H7 (cell line): ENCODE data around the gene WNK4. TPM values are rescaled to one million over a fixed set of nuclear protein-coding genes. Genes with fewer than 3 reads are reported as not detected.

Source experiments
- DNase-seq: peaks from one replicate; pipeline ENCODE4 v3.0.0; 2012
- H3K27me3 ChIP-seq: 2 replicates; pipeline ENCODE4 v1.6.0; 2011; ENCODE audit warnings: mild to moderate bottlenecking, low read length; ENCODE audit not compliant: control insufficient read depth, insufficient read depth
- H3K36me3 ChIP-seq: replicated peaks from 2 replicates; pipeline ENCODE4 v1.5.1; 2011; ENCODE audit warnings: low read length; ENCODE audit not compliant: control insufficient read depth, insufficient read depth
- H3K4me3 ChIP-seq: 2 replicates; pipeline ENCODE4 v1.5.1; 2011; ENCODE audit warnings: low read depth, mild to moderate bottlenecking, control low read depth, low read length, moderate library complexity; ENCODE audit not compliant: insufficient read depth
- total RNA-seq: library from RNA; depleted of rRNA; stranded (reverse); fragments of >200 nt; shearing (Covaris generic); gene quantifications from 2 replicates; pipeline ENCODE4 v1.2.3, GENCODE V29; 2014

WNK4 gene
- total RNA-seq, 1 experiment from 2014 or later: 0.24 TPM

- DNase-seq: no peak
- H3K36me3 ChIP-seq: peaks cover 8% of the 10 kb centered on the region
- peaks cover 22% of the 10 kb centered on the region for H3K27me3 ChIP-seq
- no peak overlapping the region for H3K4me3 ChIP-seq
Observed at GRCh38 chr17:42781639-42782165, 1.3 kb downstream of the WNK4 start.

GRCh38 chr17:42782166-42783061, 2.0 kb downstream of the WNK4 start:
- peaks cover 7% of the 10 kb centered on the region for H3K36me3 ChIP-seq
- peaks cover 22% of the 10 kb centered on the region for H3K27me3 ChIP-seq
- DNase-seq: peak; percentile 63
- H3K4me3 ChIP-seq: no peak overlapping the region

- Histone ChIP-seq H3K36me3 (peaks cover 4% of the 10 kb centered on the region), H3K27me3 (peaks cover 22% of the 10 kb centered on the region), H3K4me3 (no peak overlapping the region)
- no peak for DNase-seq
Observed at GRCh38 chr17:42783062-42783790, 2.8 kb downstream of the WNK4 start.

DNA sequence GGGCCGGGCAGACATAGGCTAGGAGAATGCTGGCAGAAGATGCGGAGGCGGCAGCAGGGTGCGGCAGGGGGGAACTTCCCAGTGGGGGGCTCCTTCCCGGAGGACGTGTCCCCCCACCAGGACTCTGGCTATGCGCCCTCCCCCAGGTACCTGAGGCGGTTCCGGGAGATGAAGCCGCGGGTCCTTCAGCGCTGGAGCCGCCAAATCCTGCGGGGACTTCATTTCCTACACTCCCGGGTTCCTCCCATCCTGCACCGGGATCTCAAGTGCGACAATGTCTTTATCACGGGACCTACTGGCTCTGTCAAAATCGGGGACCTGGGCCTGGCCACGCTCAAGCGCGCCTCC, 3.4 kb downstream of the WNK4 start:
- Histone ChIP-seq H3K27me3 (peaks cover 22% of the 10 kb centered on the region), H3K4me3 (no peak overlapping the region), H3K36me3 (no peaks in the 10 kb centered on the region; the same call in 1 of the 2 replicates)
- DNase-seq: peak; percentile 54

DNA sequence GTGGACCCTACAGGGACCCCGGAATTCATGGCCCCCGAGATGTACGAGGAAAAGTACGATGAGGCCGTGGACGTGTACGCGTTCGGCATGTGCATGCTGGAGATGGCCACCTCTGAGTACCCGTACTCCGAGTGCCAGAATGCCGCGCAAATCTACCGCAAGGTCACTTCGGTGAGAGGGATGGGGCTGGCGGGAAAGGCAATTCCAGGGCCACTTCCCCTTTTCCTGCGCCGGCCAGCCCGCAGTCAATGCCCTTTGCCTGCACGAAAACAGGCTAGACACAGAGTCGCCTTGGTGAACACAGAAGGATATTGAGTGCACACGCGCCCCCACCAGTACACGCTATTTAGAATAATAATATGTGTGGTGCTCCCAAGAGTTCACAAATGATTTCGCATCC, 4.0 kb downstream of the WNK4 start:
- Histone ChIP-seq H3K27me3 (peaks cover 22% of the 10 kb centered on the region), H3K36me3 (no peaks in the 10 kb centered on the region), H3K4me3 (no peak overlapping the region)
- DNase-seq: no peak

DNA sequence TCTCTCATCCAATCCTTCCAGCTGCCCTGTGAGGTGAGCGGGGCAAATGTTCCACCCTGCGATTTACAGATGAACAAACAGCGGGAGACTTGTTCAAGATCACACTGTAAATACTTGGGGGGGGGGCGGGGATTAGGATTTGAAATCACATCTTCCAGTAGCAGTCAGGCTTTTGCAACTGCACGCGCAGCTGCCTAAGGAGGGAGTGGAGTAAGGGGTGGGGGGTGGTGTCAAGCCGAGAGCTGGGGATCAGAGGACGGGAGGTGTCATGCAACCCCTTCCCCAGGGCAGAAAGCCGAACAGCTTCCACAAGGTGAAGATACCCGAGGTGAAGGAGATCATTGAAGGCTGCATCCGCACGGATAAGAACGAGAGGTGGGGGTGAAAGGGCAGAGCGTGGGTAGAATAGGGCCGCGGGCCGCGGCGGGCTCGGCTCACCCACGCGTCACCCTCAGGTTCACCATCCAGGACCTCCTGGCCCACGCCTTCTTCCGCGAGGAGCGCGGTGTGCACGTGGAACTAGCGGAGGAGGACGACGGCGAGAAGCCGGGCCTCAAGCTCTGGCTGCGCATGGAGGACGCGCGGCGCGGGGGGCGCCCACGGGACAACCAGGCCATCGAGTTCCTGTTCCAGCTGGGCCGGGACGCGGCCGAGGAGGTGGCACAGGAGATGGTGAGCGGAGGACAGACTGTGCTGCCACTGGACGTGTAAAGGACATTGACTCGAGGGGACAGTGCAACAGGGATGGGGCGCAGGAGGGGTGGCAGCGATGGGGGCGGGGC, 4.6 kb downstream of the WNK4 start:
- Histone ChIP-seq H3K27me3 (peaks cover 22% of the 10 kb centered on the region), H3K36me3 (no peaks in the 10 kb centered on the region), H3K4me3 (no peak overlapping the region)
- no peak for DNase-seq

GRCh38 chr17:42787266-42787665, 6.9 kb downstream of the WNK4 start:
- DNase-seq: no peak
- peaks cover 8% of the 10 kb centered on the region for H3K27me3 ChIP-seq

DNA sequence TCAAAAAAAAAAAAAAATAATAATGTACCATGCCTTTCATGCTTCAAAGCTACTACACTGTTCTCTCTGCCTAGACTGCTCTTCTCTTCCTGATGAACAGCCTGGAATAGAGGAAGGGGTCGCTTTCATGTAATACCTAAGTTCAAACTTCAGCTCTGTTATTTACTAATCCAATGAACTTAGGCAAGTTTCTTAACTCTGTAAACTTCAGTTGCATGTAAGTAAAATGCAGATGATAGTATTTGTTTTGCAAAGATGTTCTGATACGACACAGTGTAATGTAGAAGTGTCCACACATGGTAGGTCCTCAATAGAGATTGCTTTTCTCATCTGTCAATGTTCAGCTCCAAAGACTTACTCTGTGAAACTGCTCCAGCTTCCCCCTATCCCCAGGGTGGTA, 11.5 kb downstream of the WNK4 start:
- no peaks in the 10 kb centered on the region for H3K27me3 ChIP-seq
- H3K36me3 ChIP-seq: no peaks in the 10 kb centered on the region; the same call in 1 of the 2 replicates

More at GRCh38 chr17:42787266-42787665, 6.9 kb downstream of the WNK4 start:
- no peak overlapping the region for H3K4me3 ChIP-seq
- H3K36me3 ChIP-seq: no peaks in the 10 kb centered on the region

DNA sequence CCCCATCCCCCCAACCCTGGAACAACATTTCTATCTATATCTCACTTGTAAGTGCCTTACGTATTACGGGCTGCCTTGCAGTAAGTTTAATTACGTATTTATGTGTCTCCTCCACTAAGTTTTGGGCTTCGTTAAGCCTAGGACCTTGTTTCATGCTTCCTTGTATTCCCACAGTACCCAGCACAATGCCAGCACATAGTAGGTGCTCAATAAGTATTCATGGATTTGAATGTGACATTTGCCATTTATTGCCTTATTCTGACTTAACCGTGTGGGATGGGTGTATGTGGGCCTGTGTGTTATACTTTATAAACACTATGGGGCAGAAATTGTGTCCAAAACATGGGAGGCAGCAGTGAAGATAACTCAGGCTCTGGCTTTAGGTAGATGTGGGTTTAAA, 12.1 kb downstream of the WNK4 start:
- no peak overlapping the region for H3K4me3 ChIP-seq
- H3K36me3 ChIP-seq: no peaks in the 10 kb centered on the region; the same call in 1 of the 2 replicates
- H3K27me3 ChIP-seq: no peaks in the 10 kb centered on the region
- no peak for DNase-seq

More for the DNA sequence above, 11.5 kb downstream of the WNK4 start:
- no peak overlapping the region for H3K4me3 ChIP-seq
- no peak for DNase-seq

DNA sequence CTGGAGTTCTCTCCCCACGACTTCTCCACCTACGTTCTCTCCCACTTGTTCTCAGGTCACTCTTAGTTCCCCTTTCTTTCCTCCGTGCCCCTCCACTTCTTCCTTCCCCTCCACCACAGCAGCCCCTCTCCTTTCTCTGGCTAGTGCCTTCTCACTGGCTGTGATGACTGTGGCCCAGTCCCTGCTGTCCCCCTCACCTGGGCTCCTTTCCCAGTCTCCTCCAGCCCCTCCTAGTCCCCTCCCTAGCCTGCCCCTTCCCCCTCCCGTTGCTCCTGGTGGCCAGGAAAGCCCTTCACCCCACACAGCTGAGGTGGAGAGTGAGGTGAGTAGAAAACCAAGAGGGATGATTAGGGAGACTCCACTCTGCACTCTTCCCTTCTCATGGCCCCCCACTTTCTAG, 14.7 kb downstream of the WNK4 start:
- no peak for DNase-seq
- Histone ChIP-seq H3K36me3 (no peaks in the 10 kb centered on the region; the same call in 1 of the 2 replicates), H3K27me3 (peaks cover 3% of the 10 kb centered on the region; the same call in 1 of the 2 replicates), H3K4me3 (no peak overlapping the region)

GRCh38 chr17:42795465-42795864, 15.1 kb downstream of the WNK4 start:
- DNase-seq: no peak
- Histone ChIP-seq H3K4me3 (no peak overlapping the region), H3K27me3 (peaks cover 3% of the 10 kb centered on the region; the same call in 1 of the 2 replicates), H3K36me3 (no peaks in the 10 kb centered on the region; the same call in 1 of the 2 replicates)

DNA sequence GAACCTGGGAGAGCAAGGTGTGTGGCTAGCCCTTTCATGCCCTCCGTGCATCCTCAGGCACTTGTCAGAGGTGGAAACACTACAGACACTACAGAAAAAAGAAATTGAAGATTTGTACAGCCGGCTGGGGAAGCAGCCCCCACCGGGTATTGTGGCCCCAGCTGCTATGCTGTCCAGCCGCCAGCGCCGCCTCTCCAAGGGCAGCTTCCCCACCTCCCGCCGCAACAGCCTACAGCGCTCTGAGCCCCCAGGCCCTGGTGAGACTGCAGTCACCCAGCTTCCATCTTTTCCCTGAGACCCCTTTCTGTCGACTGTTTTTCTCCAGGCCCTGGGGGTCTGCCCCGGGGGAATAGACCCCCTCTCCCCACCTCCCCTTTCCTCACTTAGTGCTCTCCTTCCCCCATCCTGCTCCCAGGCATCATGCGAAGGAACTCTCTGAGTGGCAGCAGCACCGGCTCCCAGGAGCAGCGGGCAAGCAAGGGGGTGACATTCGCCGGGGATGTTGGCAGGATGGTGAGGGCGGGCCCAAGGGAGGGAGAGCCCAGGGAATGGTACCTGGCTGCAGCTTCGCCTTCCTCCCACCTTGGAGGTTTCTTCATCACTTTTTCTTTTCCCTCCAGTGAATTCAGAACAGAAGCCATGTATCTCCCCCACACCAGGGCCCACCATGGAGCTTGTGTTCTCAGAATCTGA, 15.8 kb downstream of the WNK4 start:
- no peaks in the 10 kb centered on the region; the same call in 1 of the 2 replicates for H3K36me3 ChIP-seq
- no peak for DNase-seq
- H3K4me3 ChIP-seq: no peak overlapping the region
- H3K27me3 ChIP-seq: peaks cover 3% of the 10 kb centered on the region; the same call in 1 of the 2 replicates

- Histone ChIP-seq H3K4me3 (peak overlapping the region; percentile 96), H3K36me3 (no peaks in the 10 kb centered on the region; the same call in 1 of the 2 replicates), H3K27me3 (peaks cover 3% of the 10 kb centered on the region)
- no peak for DNase-seq
Observed at GRCh38 chr17:42797067-42798007, 16.9 kb downstream of the WNK4 start.
